Endodermal cell (in vitro differentiated cells): ENCODE measurements around the gene ARHGEF26. TPM values are rescaled to one million over a fixed set of nuclear protein-coding genes. Genes with fewer than 3 reads are reported as not detected.

Experiments
- DNase-seq: peaks from one replicate; pipeline ENCODE4 v3.0.0-alpha.2; 2017
- H3K27ac ChIP-seq: 2 replicates; pipeline ENCODE4 v1.5.1; 2013; ENCODE audit warnings: mild to moderate bottlenecking, low read depth, low read length, moderate library complexity
- H3K27me3 ChIP-seq: 2 replicates; pipeline ENCODE4 v1.6.1; 2013; ENCODE audit warnings: mild to moderate bottlenecking, low read length, moderate library complexity; ENCODE audit not compliant: insufficient read depth, control insufficient read depth, poor library complexity, severe bottlenecking
- H3K36me3 ChIP-seq: 2 replicates; pipeline ENCODE4 v1.7.0; 2013; ENCODE audit warnings: mild to moderate bottlenecking, low read length, moderate library complexity; ENCODE audit not compliant: control insufficient read depth, insufficient read depth
- H3K4me1 ChIP-seq: one replicate; pipeline ENCODE4 v1.7.0; 2013; ENCODE audit warnings: low read length; ENCODE audit not compliant: control insufficient read depth, insufficient read depth
- H3K4me3 ChIP-seq: 2 replicates; pipeline ENCODE4 v1.5.1; 2013; ENCODE audit warnings: mild to moderate bottlenecking, low read length, moderate library complexity
- H3K9ac ChIP-seq: 2 replicates; pipeline ENCODE4 v1.6.1; 2013; ENCODE audit warnings: mild to moderate bottlenecking, low read length, moderate library complexity; ENCODE audit not compliant: poor library complexity, severe bottlenecking; ENCODE audit errors: extremely low read depth
- H3K9me3 ChIP-seq: 2 replicates; pipeline ENCODE4 v1.6.1; 2013; ENCODE audit warnings: mild to moderate bottlenecking, low read length, moderate library complexity; ENCODE audit not compliant: control insufficient read depth
- H3K27ac Mint-ChIP-seq: 2 replicates; pipeline ENCODE4 v1.8.0; 2020; ENCODE audit warnings: mixed read lengths
- H3K27me3 Mint-ChIP-seq: 2 replicates; pipeline ENCODE4 v1.8.0; 2021; ENCODE audit warnings: mild to moderate bottlenecking, mixed read lengths; ENCODE audit not compliant: insufficient read depth
- H3K36me3 Mint-ChIP-seq: 2 replicates; pipeline ENCODE4 v1.8.0; 2020; ENCODE audit warnings: low read depth, mixed read lengths
- H3K4me1 Mint-ChIP-seq: 2 replicates; pipeline ENCODE4 v1.8.0; 2020; ENCODE audit warnings: mixed read lengths
- H3K4me3 Mint-ChIP-seq: 2 replicates; pipeline ENCODE4 v1.8.0; 2020; ENCODE audit warnings: mild to moderate bottlenecking, moderate library complexity, mixed read lengths
- H3K9me3 Mint-ChIP-seq: 2 replicates; pipeline ENCODE4 v1.8.0; 2020; ENCODE audit warnings: mild to moderate bottlenecking, mixed read lengths
- WGBS, 2 experiments: methylation state at CpG; one replicate each; pipeline versions ENCODE4 v1.1.5 to v1.1.7; 2013; ENCODE audit warnings: missing lambda C conversion rate in 2 of 2, mixed read lengths in 1 of 2; ENCODE audit not compliant: insufficient coverage in 1 of 2, insufficient read length in 1 of 2; 5-methylcytosine and 5-hydroxymethylcytosine counted together
- total RNA-seq, 2 donors: library from RNA; stranded (reverse); fragmentation: NEBNext Ultra II Directional in 1 of 2; extraction: Animal tissue kit (Norgen Biotek cat#: 25700) in 1 of 2; gene quantifications; 2 replicates in 1 of 2; 3 replicates in 1 of 2; pipeline ENCODE4 v1.2.1, GENCODE V29; 2021
- TF ChIP-seq, protein P1 (sequence below): fragments of 200-600 bp; sonication (generic); conservative IDR thresholded peaks from 2 replicates; pipeline ENCODE4 v1.5.0; 2021; ENCODE audit warnings: antibody characterized with exemption, mild to moderate bottlenecking

The ARHGEF26 gene
- total RNA-seq, 2 donors from 2014 or later = 10.1 to 12.4 TPM

DNA sequence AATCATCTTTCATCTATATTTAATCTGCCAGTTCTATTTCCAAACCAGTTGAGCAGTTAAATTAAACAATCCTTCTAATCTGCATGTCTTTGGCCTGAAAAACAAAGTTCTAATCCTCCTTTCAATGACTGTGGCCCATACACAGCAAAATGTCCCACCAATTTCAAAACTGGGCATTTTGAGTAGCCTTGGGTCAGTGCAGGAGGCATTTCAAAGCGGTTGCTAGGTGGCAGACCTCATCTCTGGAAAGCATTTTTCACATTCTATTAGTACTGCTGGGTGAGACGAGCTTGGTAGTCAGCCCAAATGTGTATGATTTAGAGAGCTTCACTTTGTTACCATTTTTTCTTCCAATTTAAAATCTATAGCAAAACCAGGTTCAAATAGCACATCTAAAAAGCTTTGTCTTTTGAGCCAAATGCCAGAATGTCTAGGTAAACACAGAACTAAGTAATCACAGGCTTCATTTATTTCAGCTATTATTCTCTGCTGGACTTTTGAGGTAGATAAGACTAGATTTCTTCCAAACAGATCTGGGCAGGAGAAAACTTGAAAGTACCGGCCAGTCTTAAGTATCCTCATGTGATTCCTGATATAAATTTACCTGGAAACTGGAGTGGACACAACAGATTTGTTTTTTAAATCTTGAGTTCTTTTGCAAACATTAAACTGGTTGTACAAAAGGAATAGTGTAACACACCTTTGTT lies 8.9 kb upstream of the ARHGEF26 start:
- 83 to 85% methylated on average over 3 of the region's 3 CpGs for WGBS, 2 experiments
- Mint-ChIP-seq H3K4me3 (no peak overlapping the region), H3K27me3 (no peaks in the 10 kb centered on the region), H3K36me3 (no peaks in the 10 kb centered on the region), H3K4me1 (peaks cover 5% of the 10 kb centered on the region), H3K9me3 (no peaks in the 10 kb centered on the region), H3K27ac (no peak overlapping the region)
- no peak overlapping the region for H3K27ac ChIP-seq
- TF ChIP-seq, protein P1, sequence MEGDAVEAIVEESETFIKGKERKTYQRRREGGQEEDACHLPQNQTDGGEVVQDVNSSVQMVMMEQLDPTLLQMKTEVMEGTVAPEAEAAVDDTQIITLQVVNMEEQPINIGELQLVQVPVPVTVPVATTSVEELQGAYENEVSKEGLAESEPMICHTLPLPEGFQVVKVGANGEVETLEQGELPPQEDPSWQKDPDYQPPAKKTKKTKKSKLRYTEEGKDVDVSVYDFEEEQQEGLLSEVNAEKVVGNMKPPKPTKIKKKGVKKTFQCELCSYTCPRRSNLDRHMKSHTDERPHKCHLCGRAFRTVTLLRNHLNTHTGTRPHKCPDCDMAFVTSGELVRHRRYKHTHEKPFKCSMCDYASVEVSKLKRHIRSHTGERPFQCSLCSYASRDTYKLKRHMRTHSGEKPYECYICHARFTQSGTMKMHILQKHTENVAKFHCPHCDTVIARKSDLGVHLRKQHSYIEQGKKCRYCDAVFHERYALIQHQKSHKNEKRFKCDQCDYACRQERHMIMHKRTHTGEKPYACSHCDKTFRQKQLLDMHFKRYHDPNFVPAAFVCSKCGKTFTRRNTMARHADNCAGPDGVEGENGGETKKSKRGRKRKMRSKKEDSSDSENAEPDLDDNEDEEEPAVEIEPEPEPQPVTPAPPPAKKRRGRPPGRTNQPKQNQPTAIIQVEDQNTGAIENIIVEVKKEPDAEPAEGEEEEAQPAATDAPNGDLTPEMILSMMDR = no peak
- H3K27me3 ChIP-seq = no peaks in the 10 kb centered on the region
- no peaks in the 10 kb centered on the region for H3K36me3 ChIP-seq
- H3K9me3 ChIP-seq = no peaks in the 10 kb centered on the region
- H3K9ac ChIP-seq = no peak overlapping the region
- no peaks in the 10 kb centered on the region for H3K4me1 ChIP-seq
- no peak overlapping the region for H3K4me3 ChIP-seq
- DNase-seq = no peak

DNA sequence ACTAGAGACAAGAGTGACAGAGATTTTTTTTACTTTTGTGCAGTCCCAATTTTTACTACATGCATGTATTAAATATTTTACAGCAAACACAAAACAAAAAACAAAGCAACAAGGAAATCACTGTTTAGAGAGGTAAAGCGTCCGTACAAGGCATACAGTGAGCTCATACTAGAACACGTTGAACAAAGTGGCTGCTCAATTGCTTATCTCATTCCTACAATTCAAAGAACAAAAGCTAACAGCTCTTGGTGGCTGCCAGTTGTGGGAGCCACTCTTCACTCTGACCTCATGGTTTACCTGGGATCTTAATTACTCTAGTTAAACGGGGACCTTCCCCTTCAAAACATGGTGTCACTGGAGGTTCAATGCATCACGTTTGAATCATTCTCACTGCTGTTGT lies 7.6 kb upstream of the ARHGEF26 start:
- peaks cover 4% of the 10 kb centered on the region for H3K27me3 ChIP-seq
- peaks cover 5% of the 10 kb centered on the region for H3K4me1 Mint-ChIP-seq
- H3K27ac Mint-ChIP-seq = no peak overlapping the region
- WGBS, 2 experiments = 68 to 85% methylated on average over 2 to 5 of the region's 5 CpGs
- H3K27me3 Mint-ChIP-seq = peaks cover 4% of the 10 kb centered on the region
- TF ChIP-seq, protein P1 = no peak
- no peaks in the 10 kb centered on the region for H3K4me1 ChIP-seq
- H3K9ac ChIP-seq = no peak overlapping the region
- no peaks in the 10 kb centered on the region for H3K9me3 Mint-ChIP-seq
- H3K4me3 ChIP-seq = no peak overlapping the region
- DNase-seq = no peak
- H3K27ac ChIP-seq = no peak overlapping the region
- H3K36me3 ChIP-seq = no peaks in the 10 kb centered on the region
- no peak overlapping the region for H3K4me3 Mint-ChIP-seq
- no peaks in the 10 kb centered on the region for H3K9me3 ChIP-seq
- H3K36me3 Mint-ChIP-seq = no peaks in the 10 kb centered on the region

DNA sequence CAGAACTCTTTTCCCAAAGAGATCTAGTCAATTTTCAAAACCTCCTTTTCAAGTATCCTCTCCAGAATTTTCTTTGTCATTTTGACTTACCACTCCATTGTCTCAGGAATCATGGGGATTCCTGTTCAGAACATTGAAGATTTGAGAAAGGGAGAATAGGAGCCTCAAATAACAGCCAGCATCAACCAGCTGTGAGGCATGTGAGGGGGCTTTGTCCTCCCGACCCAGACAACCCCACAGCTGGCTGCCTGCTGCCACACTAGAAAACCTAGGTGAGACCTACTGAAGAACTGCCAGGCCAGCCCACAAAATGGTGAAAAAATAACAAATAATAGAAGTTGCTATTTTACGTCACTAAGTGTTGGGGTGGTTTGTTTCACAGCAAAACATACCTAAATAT lies 5.9 kb upstream of the ARHGEF26 start:
- no peaks in the 10 kb centered on the region for H3K36me3 Mint-ChIP-seq
- Histone ChIP-seq H3K9ac (no peak overlapping the region), H3K36me3 (no peaks in the 10 kb centered on the region), H3K4me1 (no peaks in the 10 kb centered on the region), H3K4me3 (no peak overlapping the region), H3K27ac (no peak overlapping the region), H3K9me3 (no peaks in the 10 kb centered on the region), H3K27me3 (peaks cover 21% of the 10 kb centered on the region)
- no peak overlapping the region for H3K4me3 Mint-ChIP-seq
- 73% methylated on average over 2 of the region's 2 CpGs; no CpG with 5 or more reads in 1 of the 2 experiments for WGBS, 2 experiments
- H3K4me1 Mint-ChIP-seq = peaks cover 5% of the 10 kb centered on the region
- DNase-seq = no peak
- no peaks in the 10 kb centered on the region for H3K9me3 Mint-ChIP-seq
- peaks cover 18% of the 10 kb centered on the region for H3K27me3 Mint-ChIP-seq
- H3K27ac Mint-ChIP-seq = no peak overlapping the region
- TF ChIP-seq, protein P1 = no peak
